Endothelial cell of hepatic sinusoid (primary cell): ENCODE data around the gene ATG13.

Source experiments
- in situ Hi-C: cut with HindIII; loops from 2 replicates; pipeline ENCODE4 v1.10.0; 2017; ENCODE audit warnings: low sequenced_read_pairs

The ATG13 gene

GRCh38 chr11:46722566-46723358, 105.4 kb downstream of the ATG13 start:
- in situ Hi-C loops, result no loop called here

GRCh38 chr11:46723359-46723680, 106.0 kb downstream of the ATG13 start:
- in situ Hi-C loops, result no loop called here

- in situ Hi-C loops, result no loop called here
These were observed 106.7 kb downstream of the ATG13 start for GRCh38 chr11:46724088-46724487.
